IMR-90 (cell line): ENCODE results near the gene CCDC167. TPM values are rescaled to one million over a fixed set of nuclear protein-coding genes. Genes with fewer than 3 reads are reported as not detected.

Experiments
- ATAC-seq: fragments of 200-7000 bp; cut with Tn5 transposase; 2 replicates; pipeline ENCODE4 v1.9.1; 2020; ENCODE audit warnings: low read depth, mild to moderate bottlenecking, moderate library complexity
- BruUV-seq: library from RNA; stranded (reverse); fragments of 400-500 nt; replicated peaks from 2 replicates; lab custom pipeline; 2021; lab: Mats Ljungman, UMichigan
- CTCF ChIA-PET: fragments of 300-600 bp; formaldehyde crosslinking; extraction: SDS; loops from one replicate; lab custom pipeline; 2021; ENCODE audit warnings: antibody characterized with exemption; lab: Yijun Ruan, JAX
- POLR2A ChIA-PET: fragments of 300-600 bp; sonication (Branson Sonifier 250); formaldehyde crosslinking; loops from one replicate; lab custom pipeline; 2022; ENCODE audit warnings: antibody characterized with exemption; ENCODE audit not compliant: unreplicated experiment; lab: Charles Lee
- DNase-seq: peaks from one replicate; pipeline ENCODE4 v3.0.0; 2013
- H2AFZ ChIP-seq: replicated peaks from 2 replicates; pipeline ENCODE3; 2013; ENCODE audit warnings: low read length, mild to moderate bottlenecking; ENCODE audit not compliant: poor library complexity
- H2AK5ac ChIP-seq: 2 replicates; pipeline ENCODE4 v1.6.1; 2013; ENCODE audit warnings: low read depth, low read length, inconsistent platforms
- H2AK9ac ChIP-seq: replicated peaks from 2 replicates; pipeline ENCODE3; 2013; ENCODE audit warnings: mild to moderate bottlenecking, low read depth, low read length, moderate library complexity; ENCODE audit not compliant: poor library complexity
- H2BK120ac ChIP-seq: 2 replicates; pipeline ENCODE4 v1.6.1; 2013; ENCODE audit warnings: low read depth, low read length, inconsistent platforms
- H2BK15ac ChIP-seq: 3 replicates; pipeline ENCODE4 v1.6.1; 2013; ENCODE audit warnings: low read depth, low read length, inconsistent platforms
- H2BK20ac ChIP-seq: 2 replicates; pipeline ENCODE4 v1.6.1; 2013; ENCODE audit warnings: low read depth, mild to moderate bottlenecking, inconsistent platforms, low read length, moderate library complexity
- H2BK5ac ChIP-seq: 2 replicates; pipeline ENCODE4 v1.6.1; 2013; ENCODE audit warnings: mild to moderate bottlenecking, low read depth, low read length, inconsistent platforms; ENCODE audit not compliant: poor library complexity, severe bottlenecking
- H3K14ac ChIP-seq: replicated peaks from 2 replicates; pipeline ENCODE4 v1.6.1; 2013; ENCODE audit warnings: low read depth, low read length, inconsistent platforms
- H3K18ac ChIP-seq: 2 replicates; pipeline ENCODE4 v1.6.1; 2013; ENCODE audit warnings: low read depth, low read length, control low read depth
- H3K23ac ChIP-seq: 2 replicates; pipeline ENCODE4 v1.6.1; 2013; ENCODE audit warnings: low read depth, low read length, inconsistent platforms
- H3K27ac ChIP-seq: 2 replicates; pipeline ENCODE4 v1.5.1; 2013; ENCODE audit warnings: mild to moderate bottlenecking, control low read depth, low read length; ENCODE audit not compliant: insufficient read depth
- H3K27me3 ChIP-seq: 2 replicates; pipeline ENCODE4 v1.6.1; 2013; ENCODE audit warnings: low read length; ENCODE audit not compliant: control insufficient read depth, insufficient read depth
- H3K36me3 ChIP-seq: 2 replicates; pipeline ENCODE4 v1.6.1; 2013; ENCODE audit warnings: low read length, mixed read lengths; ENCODE audit not compliant: control insufficient read depth, insufficient read depth
- H3K4ac ChIP-seq: 2 replicates; pipeline ENCODE4 v1.6.1; 2013; ENCODE audit warnings: low read depth, low read length, inconsistent platforms
- H3K4me1 ChIP-seq: 2 replicates; pipeline ENCODE4 v1.6.1; 2013; ENCODE audit warnings: low read length, mixed read lengths; ENCODE audit not compliant: control insufficient read depth, insufficient read depth
- H3K4me2 ChIP-seq: 2 replicates; pipeline ENCODE4 v1.6.1; 2013; ENCODE audit warnings: low read depth, mild to moderate bottlenecking, control low read depth, low read length, moderate library complexity
- H3K4me3 ChIP-seq: 2 replicates; pipeline ENCODE4 v1.5.1; 2013; ENCODE audit warnings: low read depth, mild to moderate bottlenecking, control low read depth, low read length, moderate library complexity; ENCODE audit not compliant: insufficient read depth
- H3K56ac ChIP-seq: 2 replicates; pipeline ENCODE4 v1.6.1; 2013; ENCODE audit warnings: low read length, inconsistent platforms; ENCODE audit not compliant: insufficient read depth; ENCODE audit errors: extremely low read depth
- H3K79me1 ChIP-seq, 2 experiments: 2 replicates each; pipeline ENCODE4 v1.6.1; 2013; ENCODE audit warnings: low read length in 2 of 2, inconsistent platforms in 1 of 2, low read depth in 1 of 2
- H3K9ac ChIP-seq: 2 replicates; pipeline ENCODE4 v1.6.1; 2013; ENCODE audit warnings: low read depth, low read length, control low read depth
- H3K9me1 ChIP-seq: 2 replicates; pipeline ENCODE4 v1.6.1; 2013; ENCODE audit warnings: low read length, inconsistent platforms; ENCODE audit not compliant: insufficient read depth
- H3K9me3 ChIP-seq: 2 replicates; pipeline ENCODE4 v1.6.1; 2013; ENCODE audit warnings: low read length; ENCODE audit not compliant: control insufficient read depth, insufficient read depth
- H4K20me1 ChIP-seq: 2 replicates; pipeline ENCODE4 v1.6.1; 2013; ENCODE audit warnings: low read length, inconsistent platforms; ENCODE audit not compliant: insufficient read depth
- H4K5ac ChIP-seq: 2 replicates; pipeline ENCODE4 v1.6.1; 2013; ENCODE audit warnings: mild to moderate bottlenecking, low read depth, low read length, control low read depth
- H4K8ac ChIP-seq, 2 experiments: 2 replicates each; pipeline ENCODE4 v1.6.1; 2013; ENCODE audit warnings: low read depth in 2 of 2, low read length in 2 of 2, control low read depth in 1 of 2, inconsistent platforms in 1 of 2
- H4K91ac ChIP-seq: 2 replicates; pipeline ENCODE4 v1.6.1; 2013; ENCODE audit warnings: low read depth, low read length, inconsistent platforms; ENCODE audit not compliant: insufficient read depth
- BHLHE40 ChIP-seq: fragments of 150-350 bp; IDR thresholded peaks from 2 replicates; pipeline ENCODE4 v1.6.1; 2016; ENCODE audit warnings: mild to moderate bottlenecking, low read depth, low read length
- CEBPB ChIP-seq: IDR thresholded peaks from 2 replicates; pipeline ENCODE4 v1.6.1; 2012; ENCODE audit warnings: low read depth, low read length, improper control_type of control experiment
- CHD1 ChIP-seq: IDR thresholded peaks from 2 replicates; pipeline ENCODE4 v1.6.1; 2012; ENCODE audit warnings: low read depth, low read length, improper control_type of control experiment
- FOS ChIP-seq: fragments of 150-350 bp; IDR thresholded peaks from 2 replicates; pipeline ENCODE4 v1.6.1; 2016; ENCODE audit warnings: low read depth, low read length
- MAFK ChIP-seq: IDR thresholded peaks from 2 replicates; pipeline ENCODE4 v1.6.1; 2012; ENCODE audit warnings: low read depth, low read length, improper control_type of control experiment
- MAZ ChIP-seq: IDR thresholded peaks from 2 replicates; pipeline ENCODE4 v1.6.1; 2012; ENCODE audit warnings: low read depth, mild to moderate bottlenecking, low read length, improper control_type of control experiment, moderate library complexity, borderline replicate concordance
- MXI1 ChIP-seq: IDR thresholded peaks from 2 replicates; pipeline ENCODE4 v1.6.1; 2012; ENCODE audit warnings: low read depth, mild to moderate bottlenecking, low read length, moderate library complexity, borderline replicate concordance
- NFE2L2 ChIP-seq: fragments of 150-350 bp; IDR thresholded peaks from 2 replicates; pipeline ENCODE4 v1.6.1; 2016; ENCODE audit warnings: low read depth, mild to moderate bottlenecking, low read length
- POLR2A ChIP-seq: IDR thresholded peaks from 2 replicates; pipeline ENCODE4 v1.6.1; 2012; ENCODE audit warnings: mild to moderate bottlenecking, low read depth, low read length
- RAD21 ChIP-seq: IDR thresholded peaks from 2 replicates; pipeline ENCODE4 v1.6.1; 2012; ENCODE audit warnings: low read length, improper control_type of control experiment
- RCOR1 ChIP-seq: IDR thresholded peaks from 2 replicates; pipeline ENCODE4 v1.6.1; 2012; ENCODE audit warnings: mild to moderate bottlenecking, low read length, improper control_type of control experiment; ENCODE audit not compliant: insufficient replicate concordance
- RFX5 ChIP-seq: IDR thresholded peaks from 2 replicates; pipeline ENCODE4 v1.8.0; 2012; ENCODE audit warnings: low read depth, mild to moderate bottlenecking, low read length, moderate library complexity
- SMC3 ChIP-seq: fragments of 150-350 bp; IDR thresholded peaks from 2 replicates; pipeline ENCODE4 v1.6.1; 2016; ENCODE audit warnings: low read depth, mild to moderate bottlenecking, antibody characterized with exemption, low read length, moderate library complexity
- WGBS, 2 experiments: methylation state at CpG; one replicate each; pipeline versions ENCODE4 v1.1.5 to v1.1.7; 2013; ENCODE audit warnings: missing lambda C conversion rate in 2 of 2; ENCODE audit not compliant: insufficient read length in 1 of 2; ENCODE audit errors: extremely low coverage in 2 of 2; 5-methylcytosine and 5-hydroxymethylcytosine counted together
- dilution Hi-C: fragments of 300-500 bp; cut with HindIII; formaldehyde crosslinking; loops from one replicate; pipeline ENCODE4 v1.14.3; 2018; ENCODE audit warnings: low sequenced_read_pairs; ENCODE audit not compliant: unreplicated experiment
- in situ Hi-C: fragments of 300-500 bp; cut with MboI; formaldehyde crosslinking; loops from 3 replicates; pipeline ENCODE4 v1.14.3; 2019; ENCODE audit warnings: low sequenced_read_pairs, inconsistent platforms, mixed read lengths
- intact Hi-C: fragments of 100-400 bp; cut with micrococcal nuclease; formaldehyde crosslinking; loops from 2 replicates; pipeline ENCODE4 v1.10.0; 2022
- polyA plus RNA-seq, 3 experiments: library from polyadenylated mRNA; depleted of rRNA; stranded (reverse); fragments of >200 nt; gene quantifications; 2 replicates each; pipeline ENCODE4 v1.2.3, GENCODE V29; 2012; ENCODE audit warnings: low replicate concordance in 1 of 3
- total RNA-seq: library from RNA; depleted of rRNA; stranded (reverse); fragments of >200 nt; gene quantifications from 2 replicates; pipeline ENCODE4 v1.2.3, GENCODE V29; 2012
- TF ChIP-seq, protein P1 (sequence below): fragments of 150-350 bp; IDR thresholded peaks from 2 replicates; pipeline ENCODE4 v1.6.1; 2016; ENCODE audit warnings: low read depth, mild to moderate bottlenecking, low read length, moderate library complexity, borderline replicate concordance
- TF ChIP-seq, protein P2 (sequence below): fragments of 150-350 bp; IDR thresholded peaks from 2 replicates; pipeline ENCODE4 v1.6.1; 2017; ENCODE audit warnings: mild to moderate bottlenecking, antibody characterized with exemption, low read length, low read depth
- TF ChIP-seq, protein P3 (sequence below): conservative IDR thresholded peaks from 2 replicates; pipeline ENCODE4 v1.5.1; 2012; ENCODE audit warnings: mild to moderate bottlenecking, low read depth, low read length, improper control_type of control experiment

Gene CCDC167
- total and polyA plus RNA-seq, 2 of the 4 experiments (the other 2 are of a cell fraction) = 35.8 to 96.8 TPM

DNA sequence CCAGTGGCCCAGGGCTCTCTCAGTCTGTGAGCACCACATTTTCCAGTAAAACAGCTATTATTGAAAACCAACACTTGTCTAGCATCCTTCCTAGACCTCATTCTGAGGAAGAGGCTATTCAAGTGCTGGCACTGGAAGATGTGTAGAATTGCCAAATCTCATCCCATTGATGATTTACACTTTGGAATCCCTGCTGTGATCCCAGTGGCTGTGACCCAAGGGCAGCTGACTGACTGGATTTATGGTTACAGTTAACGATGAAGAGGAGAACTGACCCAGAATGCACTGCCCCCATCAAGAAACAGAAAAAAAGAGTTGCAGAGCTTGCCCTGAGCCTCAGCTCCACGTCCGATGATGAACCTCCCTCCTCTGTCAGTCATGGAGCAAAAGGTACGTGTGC lies 64.3 kb downstream of the CCDC167 start:
- ChIA-PET POLR2A (no interaction called here), CTCF (no interaction called here)
- Histone ChIP-seq H3K4me2 (no peak overlapping the region), H4K20me1 (peaks cover 4% of the 10 kb centered on the region; the same call in 1 of the 2 replicates), H4K91ac (no peak overlapping the region), H2AK5ac (no peak overlapping the region), H3K27ac (no peak overlapping the region), H3K9me3 (no peaks in the 10 kb centered on the region), H2BK120ac (no peak overlapping the region), H3K36me3 (peaks cover 11% of the 10 kb centered on the region), H3K18ac (no peak overlapping the region), H3K9ac (no peak overlapping the region), H3K79me1 (peaks cover 46 to 52% of the 10 kb centered on the region in 2 experiments), H3K14ac (no peak overlapping the region), H3K4me1 (peaks cover 2% of the 10 kb centered on the region; the same call in 1 of the 2 replicates), H4K8ac (no peak overlapping the region), H3K23ac (no peak overlapping the region), H3K4ac (no peak overlapping the region), H3K4me3 (no peak overlapping the region), H2BK15ac (no peak overlapping the region), H2AFZ (no peak overlapping the region), H3K56ac (no peak overlapping the region), H4K5ac (no peak overlapping the region), H2AK9ac (no peak overlapping the region), H2BK20ac (no peak overlapping the region), H3K27me3 (no peaks in the 10 kb centered on the region), H3K9me1 (peaks cover 3% of the 10 kb centered on the region), H2BK5ac (no peak overlapping the region)
- DNase-seq = no peak
- dilution Hi-C loops = no loop called here
- no peak for ATAC-seq
- WGBS, 2 experiments = 60% methylated on average over 1 of the region's 4 CpGs; no CpG with 5 or more reads in 1 of the 2 experiments
- in situ Hi-C loops = no loop called here
- TF ChIP-seq FOS = no peak
- TF ChIP-seq, protein P1, sequence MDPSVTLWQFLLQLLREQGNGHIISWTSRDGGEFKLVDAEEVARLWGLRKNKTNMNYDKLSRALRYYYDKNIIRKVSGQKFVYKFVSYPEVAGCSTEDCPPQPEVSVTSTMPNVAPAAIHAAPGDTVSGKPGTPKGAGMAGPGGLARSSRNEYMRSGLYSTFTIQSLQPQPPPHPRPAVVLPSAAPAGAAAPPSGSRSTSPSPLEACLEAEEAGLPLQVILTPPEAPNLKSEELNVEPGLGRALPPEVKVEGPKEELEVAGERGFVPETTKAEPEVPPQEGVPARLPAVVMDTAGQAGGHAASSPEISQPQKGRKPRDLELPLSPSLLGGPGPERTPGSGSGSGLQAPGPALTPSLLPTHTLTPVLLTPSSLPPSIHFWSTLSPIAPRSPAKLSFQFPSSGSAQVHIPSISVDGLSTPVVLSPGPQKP = no peak
- TF ChIP-seq RCOR1 = no peak
- no peak for TF ChIP-seq MAFK
- no peak for TF ChIP-seq MAZ
- TF ChIP-seq MXI1 = no peak
- no peak for TF ChIP-seq BHLHE40
- TF ChIP-seq, protein P2, sequence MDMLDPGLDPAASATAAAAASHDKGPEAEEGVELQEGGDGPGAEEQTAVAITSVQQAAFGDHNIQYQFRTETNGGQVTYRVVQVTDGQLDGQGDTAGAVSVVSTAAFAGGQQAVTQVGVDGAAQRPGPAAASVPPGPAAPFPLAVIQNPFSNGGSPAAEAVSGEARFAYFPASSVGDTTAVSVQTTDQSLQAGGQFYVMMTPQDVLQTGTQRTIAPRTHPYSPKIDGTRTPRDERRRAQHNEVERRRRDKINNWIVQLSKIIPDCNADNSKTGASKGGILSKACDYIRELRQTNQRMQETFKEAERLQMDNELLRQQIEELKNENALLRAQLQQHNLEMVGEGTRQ = no peak
- no peak for TF ChIP-seq CHD1
- TF ChIP-seq RFX5 = no peak
- no peak for TF ChIP-seq POLR2A
- TF ChIP-seq, protein P3, sequence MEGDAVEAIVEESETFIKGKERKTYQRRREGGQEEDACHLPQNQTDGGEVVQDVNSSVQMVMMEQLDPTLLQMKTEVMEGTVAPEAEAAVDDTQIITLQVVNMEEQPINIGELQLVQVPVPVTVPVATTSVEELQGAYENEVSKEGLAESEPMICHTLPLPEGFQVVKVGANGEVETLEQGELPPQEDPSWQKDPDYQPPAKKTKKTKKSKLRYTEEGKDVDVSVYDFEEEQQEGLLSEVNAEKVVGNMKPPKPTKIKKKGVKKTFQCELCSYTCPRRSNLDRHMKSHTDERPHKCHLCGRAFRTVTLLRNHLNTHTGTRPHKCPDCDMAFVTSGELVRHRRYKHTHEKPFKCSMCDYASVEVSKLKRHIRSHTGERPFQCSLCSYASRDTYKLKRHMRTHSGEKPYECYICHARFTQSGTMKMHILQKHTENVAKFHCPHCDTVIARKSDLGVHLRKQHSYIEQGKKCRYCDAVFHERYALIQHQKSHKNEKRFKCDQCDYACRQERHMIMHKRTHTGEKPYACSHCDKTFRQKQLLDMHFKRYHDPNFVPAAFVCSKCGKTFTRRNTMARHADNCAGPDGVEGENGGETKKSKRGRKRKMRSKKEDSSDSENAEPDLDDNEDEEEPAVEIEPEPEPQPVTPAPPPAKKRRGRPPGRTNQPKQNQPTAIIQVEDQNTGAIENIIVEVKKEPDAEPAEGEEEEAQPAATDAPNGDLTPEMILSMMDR = no peak
- no peak for TF ChIP-seq SMC3
- TF ChIP-seq NFE2L2 = no peak
- no peak for TF ChIP-seq RAD21
- no peak for TF ChIP-seq CEBPB
- BruUV-seq = no TSS peak
- intact Hi-C loops = no loop called here
